ENCODE data around the gene GASK1A. TPM values are rescaled to one million over a fixed set of nuclear protein-coding genes. Genes with fewer than 3 reads are reported as not detected.

Gene GASK1A
- total and polyA plus RNA-seq, 2 of the 8 experiments (the other 6 are each of a cell fraction or from before 2014, with no cell fraction given) = 4.7 to 7.9 TPM

GRCh38 chr3:43074901-43075689 is 96.0 kb downstream of the GASK1A start (continued):
- no peak for TF ChIP-seq KDM5A (IDR thresholded peaks at IDR 0.05; ENCODE audit: low read length)
- TF ChIP-seq CTBP2 (IDR thresholded peaks at IDR 0.05; ENCODE audit: borderline replicate concordance, insufficient read depth, insufficient read length, low read length) = no peak
- no peak for TF ChIP-seq CEBPB (IDR thresholded peaks at IDR 0.05; ENCODE audit: low read depth, low read length)
- no peak for TF ChIP-seq TBP (IDR thresholded peaks at IDR 0.05; ENCODE audit: low read depth, low read length)
- TF ChIP-seq PHF8 (conservative IDR thresholded peaks at IDR 0.05; ENCODE audit: low read depth, low read length) = no peak
- TF ChIP-seq CHD2 (IDR thresholded peaks at IDR 0.05; ENCODE audit: low read length) = no peak
